Activated naive CD4-positive, alpha-beta T cell treated with anti-CD3 and anti-CD28 coated beads for 36 hours (primary cell): ENCODE measurements around the gene GK. TPM values are rescaled to one million over a fixed set of nuclear protein-coding genes. Genes with fewer than 3 reads are reported as not detected.

ENCODE experiments used
- CTCF ChIA-PET: fragments of 350-600 bp; sonication (Branson Sonifier 250); formaldehyde crosslinking; loops from one replicate; lab custom pipeline; 2021; ENCODE audit warnings: antibody characterized with exemption; lab: Charles Lee
- DNase-seq: peaks from one replicate; pipeline ENCODE4 v3.0.0-alpha.2; 2020
- H3K27ac Mint-ChIP-seq: one replicate; pipeline ENCODE4 v1.8.0; 2021; ENCODE audit warnings: mild to moderate bottlenecking, mixed read lengths
- H3K27me3 Mint-ChIP-seq: one replicate; pipeline ENCODE4 v1.8.0; 2021; ENCODE audit warnings: low read depth, mixed read lengths
- H3K36me3 Mint-ChIP-seq: one replicate; pipeline ENCODE4 v1.8.0; 2021; ENCODE audit warnings: low read depth, mixed read lengths
- H3K4me1 Mint-ChIP-seq: one replicate; pipeline ENCODE4 v1.8.0; 2021; ENCODE audit warnings: low read depth, mixed read lengths
- H3K4me3 Mint-ChIP-seq: one replicate; pipeline ENCODE4 v1.8.0; 2021; ENCODE audit warnings: mild to moderate bottlenecking, moderate library complexity, mixed read lengths
- H3K9me3 Mint-ChIP-seq: one replicate; pipeline ENCODE4 v1.8.0; 2021; ENCODE audit warnings: mixed read lengths
- intact Hi-C: fragments of 100-400 bp; cut with micrococcal nuclease; formaldehyde crosslinking; loops from one replicate; pipeline ENCODE4 v1.15.1; 2023
- total RNA-seq, 2 experiments: library from RNA; stranded (reverse); gene quantifications; one replicate each; pipeline ENCODE4 v1.2.3, GENCODE V29; 2021

The GK gene
- 10 to 100 TPM; 85.9 to 90.3 TPM for total RNA-seq

- H3K27ac Mint-ChIP-seq: peak within 1 kb of the TSS; percentile 93
- H3K36me3 Mint-ChIP-seq: peaks cover 26% of the 10 kb centered on the region
- CTCF ChIA-PET: no interaction called here
- no peaks in the 10 kb centered on the region for H3K27me3 Mint-ChIP-seq
- intact Hi-C loops: loop anchor here (1.0 to 2.0 kb wide), 2 partner anchors 236 to 445 kb away; partner anchors contain the start of gene TAB3
- H3K4me1 Mint-ChIP-seq: peaks cover 37% of the 10 kb centered on the region
- peak; percentile 25 for DNase-seq
- H3K9me3 Mint-ChIP-seq: no peaks in the 10 kb centered on the region
- H3K4me3 Mint-ChIP-seq: peak within 1 kb of the TSS; percentile 90
Measured at GRCh38 chrX:30653415-30654131, at the start of gene GK. Gene GK, plus strand, starts transcription at chrX:30653423. Its CDS starts 115 bp downstream, at chrX:30653538.

DNA sequence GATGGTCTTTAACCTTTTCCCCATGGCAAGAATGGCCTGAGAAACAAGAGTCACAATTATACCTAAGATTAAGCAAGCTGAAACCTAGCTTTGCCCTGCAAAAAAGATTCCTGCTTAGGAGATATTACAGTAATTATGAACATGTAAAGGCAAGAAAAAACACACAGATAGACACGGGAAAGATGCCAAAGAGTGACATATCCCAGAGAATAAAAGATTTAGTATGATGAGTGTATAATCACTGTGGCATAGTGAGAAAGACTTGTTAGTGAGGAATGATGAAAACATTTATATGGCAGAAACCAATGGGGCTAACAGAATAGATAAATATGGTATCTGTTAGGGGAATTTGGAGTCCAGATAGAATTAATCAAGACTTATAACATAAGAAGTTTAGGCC, 46.1 kb upstream of the GK start:
- no peaks in the 10 kb centered on the region for H3K36me3 Mint-ChIP-seq
- intact Hi-C loops: no loop called here
- CTCF ChIA-PET: no interaction called here
- H3K27ac Mint-ChIP-seq: no peak overlapping the region
- no peaks in the 10 kb centered on the region for H3K9me3 Mint-ChIP-seq
- no peak overlapping the region for H3K4me3 Mint-ChIP-seq
- no peaks in the 10 kb centered on the region for H3K4me1 Mint-ChIP-seq
- no peak for DNase-seq
- H3K27me3 Mint-ChIP-seq: no peaks in the 10 kb centered on the region

DNA sequence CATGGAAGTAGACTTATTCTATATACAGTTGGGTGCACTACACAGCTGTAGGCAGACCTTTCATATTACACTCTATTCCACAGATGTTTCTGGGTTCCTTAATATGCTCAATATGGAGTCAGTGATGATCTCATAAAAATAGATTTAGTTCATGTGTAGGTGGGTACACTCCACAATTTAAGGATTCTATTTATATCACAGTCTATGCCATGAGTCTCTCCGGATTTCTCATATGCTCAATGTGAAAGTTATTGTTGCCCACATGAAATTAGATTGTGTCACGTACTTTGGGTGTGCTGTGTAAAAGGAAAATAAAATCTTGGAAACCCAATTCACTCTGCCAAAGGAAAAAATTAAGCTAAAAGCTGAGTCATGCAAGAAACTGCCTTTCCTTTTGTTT, 43.2 kb upstream of the GK start:
- H3K27ac Mint-ChIP-seq: no peak overlapping the region
- CTCF ChIA-PET: no interaction called here
- DNase-seq: no peak
- H3K36me3 Mint-ChIP-seq: no peaks in the 10 kb centered on the region
- intact Hi-C loops: no loop called here
- no peaks in the 10 kb centered on the region for H3K9me3 Mint-ChIP-seq
- no peak overlapping the region for H3K4me3 Mint-ChIP-seq
- no peaks in the 10 kb centered on the region for H3K4me1 Mint-ChIP-seq
- no peaks in the 10 kb centered on the region for H3K27me3 Mint-ChIP-seq

- Mint-ChIP-seq H3K9me3 (no peaks in the 10 kb centered on the region), H3K36me3 (no peaks in the 10 kb centered on the region), H3K4me3 (no peak overlapping the region), H3K27me3 (no peaks in the 10 kb centered on the region), H3K4me1 (peaks cover 3% of the 10 kb centered on the region), H3K27ac (no peak overlapping the region)
- CTCF ChIA-PET: no interaction called here
- no peak for DNase-seq
- intact Hi-C loops: no loop called here
Measured at GRCh38 chrX:30612250-30612655, 41.0 kb upstream of the GK start.

GRCh38 chrX:30613721-30614120, 39.5 kb upstream of the GK start:
- no peak overlapping the region for H3K27ac Mint-ChIP-seq
- no peaks in the 10 kb centered on the region for H3K27me3 Mint-ChIP-seq
- intact Hi-C loops: loop anchor here (2.0 kb wide), 1 partner anchor 21 kb away; no protein-coding TSS in a partner anchor
- H3K36me3 Mint-ChIP-seq: no peaks in the 10 kb centered on the region
- peaks cover 3% of the 10 kb centered on the region for H3K4me1 Mint-ChIP-seq
- no peak overlapping the region for H3K4me3 Mint-ChIP-seq
- DNase-seq: no peak
- CTCF ChIA-PET: no interaction called here
- H3K9me3 Mint-ChIP-seq: no peaks in the 10 kb centered on the region

DNA sequence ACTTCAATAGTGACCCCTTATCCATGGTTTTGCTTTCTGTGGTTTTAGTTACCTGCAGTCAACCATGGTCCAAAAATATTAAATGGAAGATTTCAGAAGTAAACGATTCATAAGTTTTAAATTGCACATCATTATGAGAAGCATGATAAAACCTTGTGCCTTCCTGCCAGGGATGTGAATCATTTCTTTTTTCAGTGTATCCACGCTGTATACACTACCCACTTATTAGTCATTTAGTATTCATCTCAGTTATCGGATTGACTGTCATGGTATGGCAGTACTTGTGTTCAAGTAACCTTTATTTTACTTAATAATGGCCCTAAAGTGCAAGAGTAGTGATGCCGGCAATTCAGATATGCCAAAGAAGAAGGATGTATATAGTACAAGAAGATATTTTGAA, 38.0 kb upstream of the GK start:
- H3K36me3 Mint-ChIP-seq: no peaks in the 10 kb centered on the region
- no peak overlapping the region for H3K4me3 Mint-ChIP-seq
- H3K27ac Mint-ChIP-seq: no peak overlapping the region
- CTCF ChIA-PET: no interaction called here
- H3K4me1 Mint-ChIP-seq: peaks cover 3% of the 10 kb centered on the region
- H3K27me3 Mint-ChIP-seq: no peaks in the 10 kb centered on the region
- DNase-seq: no peak
- H3K9me3 Mint-ChIP-seq: no peaks in the 10 kb centered on the region
- intact Hi-C loops: loop anchor here (1.0 to 2.0 kb wide), 3 partner anchors 20 to 38 kb away; partner anchors contain the start of gene TASL

DNA sequence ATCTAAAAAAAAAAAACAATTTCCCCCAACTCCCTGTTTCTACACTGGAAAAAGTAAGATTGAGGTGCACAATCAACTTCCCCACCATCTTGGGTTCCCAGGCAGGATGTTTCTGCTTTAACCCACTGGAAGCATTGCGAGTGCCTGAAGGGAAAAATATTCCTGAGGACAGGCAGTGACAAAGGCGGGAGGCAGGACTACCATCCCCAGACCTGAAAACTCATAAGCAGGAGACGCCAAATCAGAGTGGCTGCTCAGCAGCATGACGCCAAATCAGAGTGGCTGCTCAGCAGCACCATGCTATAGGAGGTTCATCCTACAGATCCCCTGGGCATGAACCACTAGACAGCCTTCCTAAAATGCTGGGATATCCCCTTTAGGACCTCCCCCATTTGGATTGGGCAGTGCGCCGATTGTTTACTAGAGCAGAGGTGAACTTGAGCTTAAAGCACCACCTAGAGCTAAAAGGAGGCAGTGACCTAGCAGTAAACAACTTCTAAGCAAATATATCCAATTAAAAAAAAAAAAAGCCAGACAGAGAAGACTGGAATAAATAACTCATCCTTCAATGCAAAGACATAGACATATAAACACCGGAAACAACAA, 35.0 kb upstream of the GK start:
- Mint-ChIP-seq H3K9me3 (peaks cover 13% of the 10 kb centered on the region), H3K4me3 (no peak overlapping the region), H3K36me3 (peaks cover 2% of the 10 kb centered on the region), H3K27ac (no peak overlapping the region), H3K4me1 (peaks cover 3% of the 10 kb centered on the region), H3K27me3 (no peaks in the 10 kb centered on the region)
- no peak for DNase-seq
- CTCF ChIA-PET: interaction anchor here (0.6 to 0.9 kb wide), 3 partner anchors 46 to 306 kb away, joined by 3 to 4 read pairs (median 4); no protein-coding TSS in a partner anchor
- intact Hi-C loops: loop anchor here (1.0 kb wide), 1 partner anchor 48 kb away; no protein-coding TSS in a partner anchor

DNA sequence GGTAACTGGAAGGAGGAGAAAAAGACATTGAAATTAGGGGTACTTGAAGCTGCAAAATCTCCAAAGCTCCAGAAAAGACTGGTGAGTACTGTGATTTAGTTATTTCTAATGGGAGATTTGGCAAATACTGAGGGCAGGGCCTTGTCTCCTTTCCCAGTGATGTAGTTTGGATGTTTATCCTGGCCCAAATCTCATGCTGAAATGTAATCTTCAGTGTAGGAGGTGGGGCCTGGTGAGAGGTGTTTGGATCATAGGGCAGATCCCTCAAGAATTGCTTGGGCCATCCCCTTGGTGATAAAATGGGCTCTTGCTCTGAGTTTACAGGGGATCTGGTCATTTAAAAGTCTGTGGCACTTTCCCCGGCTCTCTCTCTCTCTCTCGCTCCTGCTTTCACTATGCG, 33.1 kb upstream of the GK start:
- Mint-ChIP-seq H3K9me3 (peaks cover 17% of the 10 kb centered on the region), H3K4me3 (no peak overlapping the region), H3K36me3 (peaks cover 2% of the 10 kb centered on the region), H3K27ac (no peak overlapping the region), H3K4me1 (peaks cover 3% of the 10 kb centered on the region), H3K27me3 (no peaks in the 10 kb centered on the region)
- no peak for DNase-seq
- intact Hi-C loops: loop anchor here (5.0 kb wide), 1 partner anchor 162 kb away; no protein-coding TSS in a partner anchor
- CTCF ChIA-PET: no interaction called here

DNA sequence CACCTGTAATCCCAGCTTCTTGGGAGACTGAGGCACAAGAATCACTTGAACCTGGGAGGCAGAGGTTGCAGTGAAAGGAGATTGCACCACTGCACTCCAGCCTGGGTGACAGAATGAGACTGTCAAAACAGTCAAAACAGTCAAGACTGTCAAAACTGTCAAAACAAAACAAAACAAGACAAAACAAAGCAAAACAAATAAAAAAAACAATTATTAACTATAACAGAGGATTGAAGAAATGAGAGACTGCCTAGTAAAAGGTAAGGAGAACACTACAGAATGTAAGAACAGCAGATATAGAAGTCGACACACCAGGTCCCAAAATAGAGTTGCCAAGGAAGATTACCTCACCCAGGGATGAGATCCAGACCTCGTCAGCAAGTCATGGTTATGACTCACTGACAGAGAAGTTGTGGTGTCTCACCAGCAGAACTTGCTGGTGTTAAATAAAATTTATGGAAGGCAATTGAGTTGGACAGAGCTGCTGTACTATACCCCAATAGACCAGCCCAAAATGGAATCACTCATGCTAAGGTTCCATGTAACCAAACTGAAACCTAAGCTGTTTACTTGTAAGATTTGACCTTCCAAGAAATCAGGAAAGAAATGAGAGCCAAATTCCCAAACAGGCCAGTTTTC, 32.1 kb upstream of the GK start:
- Mint-ChIP-seq H3K27ac (no peak overlapping the region), H3K4me1 (no peaks in the 10 kb centered on the region), H3K27me3 (no peaks in the 10 kb centered on the region), H3K36me3 (peaks cover 2% of the 10 kb centered on the region), H3K4me3 (no peak overlapping the region), H3K9me3 (peaks cover 17% of the 10 kb centered on the region)
- DNase-seq: no peak
- CTCF ChIA-PET: interaction anchor here (0.6 kb wide), 1 partner anchor 409 kb away, joined by 5 read pairs; no protein-coding TSS in a partner anchor
- intact Hi-C loops: loop anchor here (5.0 kb wide), 1 partner anchor 161 kb away; no protein-coding TSS in a partner anchor

- H3K27me3 Mint-ChIP-seq: no peaks in the 10 kb centered on the region
- intact Hi-C loops: loop anchor here (5.0 kb wide), 1 partner anchor 160 kb away; no protein-coding TSS in a partner anchor
- no peak overlapping the region for H3K27ac Mint-ChIP-seq
- CTCF ChIA-PET: no interaction called here
- H3K36me3 Mint-ChIP-seq: peaks cover 2% of the 10 kb centered on the region
- no peaks in the 10 kb centered on the region for H3K4me1 Mint-ChIP-seq
- no peak overlapping the region for H3K4me3 Mint-ChIP-seq
- peaks cover 17% of the 10 kb centered on the region for H3K9me3 Mint-ChIP-seq
- no peak for DNase-seq
Measured at GRCh38 chrX:30622361-30622760, 30.9 kb upstream of the GK start.

- no peak for DNase-seq
- CTCF ChIA-PET: interaction anchor here (0.7 kb wide), 1 partner anchor 8 kb away, joined by 3 read pairs; no protein-coding TSS in a partner anchor
- no peaks in the 10 kb centered on the region for H3K36me3 Mint-ChIP-seq
- H3K27ac Mint-ChIP-seq: no peak overlapping the region
- H3K27me3 Mint-ChIP-seq: no peaks in the 10 kb centered on the region
- peaks cover 10% of the 10 kb centered on the region for H3K9me3 Mint-ChIP-seq
- H3K4me3 Mint-ChIP-seq: no peak overlapping the region
- intact Hi-C loops: no loop called here
- no peaks in the 10 kb centered on the region for H3K4me1 Mint-ChIP-seq
Measured at GRCh38 chrX:30626402-30626801, 26.8 kb upstream of the GK start.
